ENCODE data around the gene FANCI.
A peak's percentile ranks its signal among the peaks of the same experiment; 100 is the strongest.

FANCI gene

DNA sequence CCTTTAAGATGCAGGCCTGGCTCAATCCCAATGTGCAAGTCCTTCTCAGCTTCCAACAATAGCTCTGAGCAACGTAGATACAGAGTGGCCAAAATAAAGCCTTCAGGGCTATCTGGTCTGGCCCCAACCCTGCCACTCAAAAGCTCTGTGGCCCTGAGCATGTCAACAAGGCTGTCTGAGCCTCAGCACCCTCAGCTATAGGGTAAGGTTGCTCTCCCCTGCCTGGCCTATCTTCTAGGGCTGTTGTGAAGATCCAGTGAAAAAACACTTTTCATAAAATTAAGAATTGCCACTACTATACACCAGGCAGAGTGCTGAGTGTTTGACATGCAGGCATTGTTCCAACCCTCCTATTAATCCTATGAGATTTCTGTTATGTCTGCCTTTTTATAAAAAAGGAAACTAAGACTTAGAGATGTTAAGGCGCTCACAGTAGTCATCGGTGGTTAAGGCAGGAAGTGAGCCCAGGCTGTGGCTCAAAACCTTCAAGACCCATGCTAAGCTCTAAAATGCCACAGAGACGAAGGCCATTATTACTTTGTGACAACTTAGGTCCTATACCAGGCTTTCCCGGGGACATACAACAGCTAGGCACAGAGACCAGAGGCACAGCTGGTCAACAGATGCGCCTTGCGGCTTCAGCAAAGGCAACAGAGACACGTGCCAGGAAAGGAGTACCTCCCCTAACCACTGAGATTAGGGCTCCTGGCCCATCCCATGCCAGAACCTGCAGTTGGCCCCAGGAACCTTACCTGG is 85.7 kb downstream of the FANCI start:
- Histone ChIP-seq H2AFZ (ENCODE audit: low read depth, low read length) (no peak overlapping the region), H3K4me1 (ENCODE audit: low read length) (peaks cover 16% of the 10 kb centered on the region), H3K4me2 (ENCODE audit: low read length) (no peak overlapping the region), H4K20me1 (ENCODE audit: insufficient read depth, low read length) (peaks cover 38% of the 10 kb centered on the region), H3K36me3 (replicated peaks; ENCODE audit: low read depth, low read length) (peaks cover 81% of the 10 kb centered on the region), H3K9me3 (ENCODE audit: insufficient read depth, low read length) (no peaks in the 10 kb centered on the region), H3K4me3 (ENCODE audit: low read length) (no peak overlapping the region), H3K9ac (ENCODE audit: low read length) (no peak overlapping the region), H3K79me2 (ENCODE audit: low read length) (peaks cover 63% of the 10 kb centered on the region), H3K27ac (ENCODE audit: low read length) (no peak overlapping the region), H3K27me3 (ENCODE audit: low read depth, low read length) (no peaks in the 10 kb centered on the region)
- TF ChIP-seq, protein P1, sequence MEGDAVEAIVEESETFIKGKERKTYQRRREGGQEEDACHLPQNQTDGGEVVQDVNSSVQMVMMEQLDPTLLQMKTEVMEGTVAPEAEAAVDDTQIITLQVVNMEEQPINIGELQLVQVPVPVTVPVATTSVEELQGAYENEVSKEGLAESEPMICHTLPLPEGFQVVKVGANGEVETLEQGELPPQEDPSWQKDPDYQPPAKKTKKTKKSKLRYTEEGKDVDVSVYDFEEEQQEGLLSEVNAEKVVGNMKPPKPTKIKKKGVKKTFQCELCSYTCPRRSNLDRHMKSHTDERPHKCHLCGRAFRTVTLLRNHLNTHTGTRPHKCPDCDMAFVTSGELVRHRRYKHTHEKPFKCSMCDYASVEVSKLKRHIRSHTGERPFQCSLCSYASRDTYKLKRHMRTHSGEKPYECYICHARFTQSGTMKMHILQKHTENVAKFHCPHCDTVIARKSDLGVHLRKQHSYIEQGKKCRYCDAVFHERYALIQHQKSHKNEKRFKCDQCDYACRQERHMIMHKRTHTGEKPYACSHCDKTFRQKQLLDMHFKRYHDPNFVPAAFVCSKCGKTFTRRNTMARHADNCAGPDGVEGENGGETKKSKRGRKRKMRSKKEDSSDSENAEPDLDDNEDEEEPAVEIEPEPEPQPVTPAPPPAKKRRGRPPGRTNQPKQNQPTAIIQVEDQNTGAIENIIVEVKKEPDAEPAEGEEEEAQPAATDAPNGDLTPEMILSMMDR (IDR thresholded peaks at IDR 0.05; ENCODE audit: low read depth, low read length), result no peak
- no peak for TF ChIP-seq EZH2phosphoT487 (IDR thresholded peaks at IDR 0.05; ENCODE audit: low read depth)

DNA sequence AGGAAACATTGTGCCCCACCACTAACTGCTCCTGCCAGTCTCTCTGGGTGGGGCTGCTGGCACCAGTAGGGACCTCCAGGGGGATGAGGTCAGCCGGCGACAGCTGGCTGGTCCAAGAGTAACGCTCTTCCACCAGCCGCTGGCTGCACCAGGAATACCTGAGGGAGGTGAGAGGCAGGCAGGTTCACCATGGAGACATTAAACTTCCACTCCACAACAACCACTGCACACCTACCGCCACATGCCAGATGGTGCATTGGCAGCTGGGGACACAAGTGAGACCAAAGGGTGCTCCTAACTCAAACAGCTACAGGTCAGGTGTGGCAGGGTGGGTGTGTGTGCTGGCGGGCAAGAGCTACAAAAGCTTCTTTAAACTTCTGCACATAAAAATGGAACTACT is 86.3 kb downstream of the FANCI start:
- peaks cover 38% of the 10 kb centered on the region for H4K20me1 ChIP-seq (ENCODE audit: insufficient read depth, low read length)
- H3K27me3 ChIP-seq (ENCODE audit: low read depth, low read length), result no peaks in the 10 kb centered on the region
- no peak overlapping the region for H3K27ac ChIP-seq (ENCODE audit: low read length)
- TF ChIP-seq EZH2phosphoT487 (IDR thresholded peaks at IDR 0.05; ENCODE audit: low read depth), result no peak
- TF ChIP-seq, protein P1 (IDR thresholded peaks at IDR 0.05; ENCODE audit: low read depth, low read length), result no peak
- no peak overlapping the region for H3K4me2 ChIP-seq (ENCODE audit: low read length)
- peaks cover 64% of the 10 kb centered on the region for H3K79me2 ChIP-seq (ENCODE audit: low read length)
- H2AFZ ChIP-seq (ENCODE audit: low read depth, low read length), result no peak overlapping the region
- peaks cover 78% of the 10 kb centered on the region for H3K36me3 ChIP-seq (replicated peaks; ENCODE audit: low read depth, low read length)
- no peak overlapping the region for H3K9ac ChIP-seq (ENCODE audit: low read length)
- peaks cover 16% of the 10 kb centered on the region for H3K4me1 ChIP-seq (ENCODE audit: low read length)
- H3K4me3 ChIP-seq (ENCODE audit: low read length), result no peak overlapping the region
- H3K9me3 ChIP-seq (ENCODE audit: insufficient read depth, low read length), result no peaks in the 10 kb centered on the region

DNA sequence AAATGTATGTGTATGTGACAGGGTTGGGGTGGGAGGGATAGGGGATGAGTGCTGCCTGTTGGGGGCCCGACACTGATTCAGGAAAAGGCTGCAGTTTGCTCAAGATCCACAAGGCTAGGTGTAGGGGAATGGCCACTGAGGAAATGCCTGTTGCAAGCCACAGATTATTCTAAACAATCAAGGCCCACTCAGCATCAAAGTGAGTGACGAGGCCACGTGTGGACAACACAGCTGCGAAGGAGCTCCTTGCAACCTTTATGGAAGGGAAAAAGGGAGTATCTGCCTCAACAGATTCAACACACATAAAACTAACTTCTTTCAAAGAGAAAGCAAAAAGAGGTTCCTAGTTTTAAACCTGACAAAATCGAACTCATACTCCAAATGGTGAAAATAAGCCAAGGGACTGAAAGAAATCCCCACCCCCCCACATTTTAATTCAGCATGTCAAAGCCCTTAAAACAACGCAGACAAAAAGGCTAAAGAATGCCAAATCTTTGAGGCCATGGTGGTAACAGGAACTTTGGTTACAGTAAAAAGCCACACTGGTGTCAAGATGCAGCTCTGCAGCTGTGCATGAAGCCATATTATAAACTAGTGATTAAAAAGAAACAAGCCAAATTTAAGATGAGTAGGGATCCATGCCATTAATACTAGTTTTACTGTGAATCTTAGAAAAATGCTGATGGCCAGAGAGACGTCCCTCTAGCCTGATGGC is 87.3 kb downstream of the FANCI start:
- Histone ChIP-seq H3K79me2 (ENCODE audit: low read length) (peaks cover 64% of the 10 kb centered on the region), H3K9ac (ENCODE audit: low read length) (no peak overlapping the region), H3K4me1 (ENCODE audit: low read length) (peaks cover 18% of the 10 kb centered on the region), H3K27me3 (ENCODE audit: low read depth, low read length) (no peaks in the 10 kb centered on the region), H3K27ac (ENCODE audit: low read length) (no peak overlapping the region), H3K4me3 (ENCODE audit: low read length) (no peak overlapping the region), H4K20me1 (ENCODE audit: insufficient read depth, low read length) (peaks cover 37% of the 10 kb centered on the region), H2AFZ (ENCODE audit: low read depth, low read length) (no peak overlapping the region), H3K4me2 (ENCODE audit: low read length) (no peak overlapping the region), H3K9me3 (ENCODE audit: insufficient read depth, low read length) (no peaks in the 10 kb centered on the region), H3K36me3 (replicated peaks; ENCODE audit: low read depth, low read length) (peaks cover 69% of the 10 kb centered on the region)
- no peak for TF ChIP-seq EZH2phosphoT487 (IDR thresholded peaks at IDR 0.05; ENCODE audit: low read depth)
- TF ChIP-seq, protein P1 (IDR thresholded peaks at IDR 0.05; ENCODE audit: low read depth, low read length), result no peak

GRCh38 chr15:89332446-89332845 is 88.7 kb downstream of the FANCI start:
- peaks cover 64% of the 10 kb centered on the region for H3K79me2 ChIP-seq (ENCODE audit: low read length)
- no peak overlapping the region for H3K9ac ChIP-seq (ENCODE audit: low read length)
- TF ChIP-seq, protein P1 (IDR thresholded peaks at IDR 0.05; ENCODE audit: low read depth, low read length), result peak; percentile 36
- no peak for TF ChIP-seq EZH2phosphoT487 (IDR thresholded peaks at IDR 0.05; ENCODE audit: low read depth)
- H2AFZ ChIP-seq (ENCODE audit: low read depth, low read length), result no peak overlapping the region
- H3K4me1 ChIP-seq (ENCODE audit: low read length), result peaks cover 22% of the 10 kb centered on the region
- no peaks in the 10 kb centered on the region for H3K27me3 ChIP-seq (ENCODE audit: low read depth, low read length)
- no peak overlapping the region for H3K27ac ChIP-seq (ENCODE audit: low read length)
- no peaks in the 10 kb centered on the region for H3K9me3 ChIP-seq (ENCODE audit: insufficient read depth, low read length)
- H3K4me3 ChIP-seq (ENCODE audit: low read length), result no peak overlapping the region
- peaks cover 28% of the 10 kb centered on the region for H4K20me1 ChIP-seq (ENCODE audit: insufficient read depth, low read length)
- peaks cover 55% of the 10 kb centered on the region for H3K36me3 ChIP-seq (replicated peaks; ENCODE audit: low read depth, low read length)
- H3K4me2 ChIP-seq (ENCODE audit: low read length), result 0 out of 2 replicates have a peak overlapping the region, but pooled peaks have one; percentile 5

Measured in OCI-LY3 (cell line).